GM21526 (cell line): ENCODE data around the gene CASP2.
"Not testable (repeated sequence)": the region's sequence is repeated elsewhere in the genome, so short reads cannot be mapped to it uniquely, and the experiment has no call there.

Source experiments
- ATAC-seq: cut with Tn5 transposase; IDR thresholded peaks from one replicate; pipeline ENCODE4 v1.9.1; 2021; ENCODE audit warnings: moderate library complexity; ENCODE audit not compliant: unreplicated experiment, low FRiP score

Gene CASP2

DNA sequence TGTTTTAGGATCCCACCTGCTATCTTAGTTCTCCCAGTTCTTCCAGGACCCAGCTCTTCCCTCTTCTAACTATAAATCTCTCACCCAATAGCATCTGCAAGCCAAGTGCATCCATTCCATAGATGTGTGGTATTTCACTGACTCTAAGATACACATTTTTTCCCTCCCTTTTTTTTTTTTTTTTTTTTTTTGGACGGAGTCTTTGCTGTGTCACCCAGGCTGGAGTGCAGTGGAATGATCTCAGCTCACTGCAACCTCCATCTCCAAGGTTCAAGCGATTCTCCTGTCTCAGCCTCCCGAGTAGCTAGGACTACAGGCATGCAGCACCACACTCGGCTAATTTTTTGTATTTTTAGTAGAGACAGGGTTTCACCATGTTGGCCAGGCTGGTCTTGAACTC is 1.7 kb downstream of the CASP2 start:
- not testable (repeated sequence) for ATAC-seq

DNA sequence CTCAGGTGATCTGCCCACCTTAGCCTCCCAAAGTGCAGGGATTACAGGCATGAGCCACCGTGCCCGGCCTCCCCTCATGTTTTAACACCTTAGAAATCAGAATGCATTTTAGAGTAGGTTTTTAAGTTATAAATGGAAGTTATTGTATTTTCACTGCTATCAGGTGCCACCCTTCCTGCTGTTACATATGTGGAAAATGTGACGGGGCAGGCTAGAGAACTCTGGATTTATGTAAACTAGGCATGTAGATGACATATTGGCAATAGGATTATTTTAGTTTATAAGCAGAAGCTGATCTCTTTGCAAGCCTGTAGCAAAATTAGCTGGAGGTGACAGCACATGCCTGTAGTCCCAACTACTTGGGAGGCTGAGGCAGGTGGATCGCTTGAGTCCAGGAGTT is 2.1 kb downstream of the CASP2 start:
- ATAC-seq = no peak

DNA sequence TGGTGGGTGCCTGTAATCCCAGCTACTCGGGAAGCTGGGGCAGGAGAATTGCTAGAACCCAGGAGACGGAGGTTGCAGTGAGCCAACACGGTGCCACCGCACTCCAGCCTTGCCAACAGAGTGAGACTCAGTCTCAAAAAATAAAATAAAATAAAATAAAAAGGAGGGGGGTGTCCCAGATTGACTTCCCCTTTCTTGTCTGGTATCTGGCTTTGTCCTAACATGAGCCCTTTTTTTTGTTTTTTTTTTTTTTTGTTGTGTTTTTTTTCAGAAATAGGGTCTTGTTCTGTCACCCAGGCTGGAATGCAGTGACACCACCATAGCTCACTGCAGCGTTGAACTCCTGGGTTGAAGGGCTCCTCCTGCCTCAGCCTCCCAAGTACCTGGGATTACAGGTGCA is 4.7 kb downstream of the CASP2 start:
- no peak for ATAC-seq

DNA sequence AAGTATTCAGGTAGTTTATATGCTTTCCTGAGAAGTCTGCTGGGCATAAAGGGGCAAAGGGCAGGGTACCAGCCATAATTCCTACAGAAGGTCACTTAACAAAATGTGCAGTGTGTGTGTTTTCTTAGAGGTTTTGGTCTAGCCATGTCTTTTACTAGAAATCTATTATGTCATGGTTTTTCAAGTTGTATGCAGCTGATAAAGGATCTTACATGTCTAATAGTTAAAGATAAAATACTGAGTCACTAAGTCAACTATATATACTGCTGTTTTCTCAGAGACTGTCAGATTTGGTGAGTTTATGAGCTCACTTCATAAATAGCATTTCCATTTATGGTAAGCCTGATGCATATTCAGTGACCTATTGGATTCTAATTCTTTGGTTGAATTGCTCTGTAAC is 7.7 kb downstream of the CASP2 start:
- ATAC-seq = no peak

DNA sequence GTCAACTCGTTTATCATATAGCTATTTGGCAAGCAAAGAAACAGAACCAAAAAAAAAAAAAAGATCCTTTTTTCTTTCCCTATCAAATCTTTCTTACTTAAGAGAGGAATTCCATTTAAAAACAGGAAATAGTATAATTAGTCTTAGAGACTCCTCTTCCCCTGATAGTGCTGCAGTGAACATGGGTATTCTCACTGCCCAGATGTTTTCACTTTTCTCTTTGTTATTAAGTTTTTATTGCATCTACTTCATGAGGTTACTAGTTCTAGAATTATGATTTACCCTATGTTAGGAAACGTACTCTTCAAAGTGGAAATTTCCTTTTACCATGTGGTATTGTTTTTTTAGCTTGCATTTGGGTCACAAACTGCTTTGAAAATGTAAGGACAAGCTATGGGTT is 8.5 kb downstream of the CASP2 start:
- ATAC-seq = no peak

DNA sequence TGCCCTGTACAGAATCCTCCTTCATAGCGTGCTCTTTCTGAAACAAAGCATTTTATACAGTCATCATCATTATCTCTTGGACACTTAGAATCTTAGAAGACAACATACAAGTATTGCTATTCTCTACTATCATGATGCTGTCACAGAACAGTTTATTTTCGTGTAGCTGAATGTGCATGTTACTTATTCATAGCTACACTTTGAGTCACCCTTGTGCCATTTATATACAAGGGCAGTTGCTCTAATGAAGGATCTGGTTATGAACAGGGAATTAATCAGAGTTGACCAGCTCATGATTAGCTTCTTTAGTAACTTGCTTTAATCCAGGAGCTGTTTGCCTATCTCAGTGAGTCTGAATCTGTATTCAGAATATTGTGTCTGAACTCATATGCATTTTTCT is 11.2 kb downstream of the CASP2 start:
- no peak for ATAC-seq

DNA sequence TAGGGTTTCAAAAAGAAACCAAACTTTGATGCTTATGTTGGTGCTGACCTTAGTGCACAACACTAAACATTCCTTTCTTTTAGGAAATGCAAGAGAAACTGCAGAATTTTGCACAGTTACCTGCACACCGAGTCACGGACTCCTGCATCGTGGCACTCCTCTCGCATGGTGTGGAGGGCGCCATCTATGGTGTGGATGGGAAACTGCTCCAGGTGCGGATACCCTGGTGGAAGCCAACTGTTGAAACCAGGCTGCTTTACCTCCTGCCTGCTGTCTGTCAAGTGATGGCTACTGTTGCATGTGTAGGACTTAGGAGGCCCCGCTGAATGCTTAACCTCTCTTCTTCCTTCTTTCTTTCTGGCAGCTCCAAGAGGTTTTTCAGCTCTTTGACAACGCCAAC is 11.7 kb downstream of the CASP2 start:
- ATAC-seq = no peak

DNA sequence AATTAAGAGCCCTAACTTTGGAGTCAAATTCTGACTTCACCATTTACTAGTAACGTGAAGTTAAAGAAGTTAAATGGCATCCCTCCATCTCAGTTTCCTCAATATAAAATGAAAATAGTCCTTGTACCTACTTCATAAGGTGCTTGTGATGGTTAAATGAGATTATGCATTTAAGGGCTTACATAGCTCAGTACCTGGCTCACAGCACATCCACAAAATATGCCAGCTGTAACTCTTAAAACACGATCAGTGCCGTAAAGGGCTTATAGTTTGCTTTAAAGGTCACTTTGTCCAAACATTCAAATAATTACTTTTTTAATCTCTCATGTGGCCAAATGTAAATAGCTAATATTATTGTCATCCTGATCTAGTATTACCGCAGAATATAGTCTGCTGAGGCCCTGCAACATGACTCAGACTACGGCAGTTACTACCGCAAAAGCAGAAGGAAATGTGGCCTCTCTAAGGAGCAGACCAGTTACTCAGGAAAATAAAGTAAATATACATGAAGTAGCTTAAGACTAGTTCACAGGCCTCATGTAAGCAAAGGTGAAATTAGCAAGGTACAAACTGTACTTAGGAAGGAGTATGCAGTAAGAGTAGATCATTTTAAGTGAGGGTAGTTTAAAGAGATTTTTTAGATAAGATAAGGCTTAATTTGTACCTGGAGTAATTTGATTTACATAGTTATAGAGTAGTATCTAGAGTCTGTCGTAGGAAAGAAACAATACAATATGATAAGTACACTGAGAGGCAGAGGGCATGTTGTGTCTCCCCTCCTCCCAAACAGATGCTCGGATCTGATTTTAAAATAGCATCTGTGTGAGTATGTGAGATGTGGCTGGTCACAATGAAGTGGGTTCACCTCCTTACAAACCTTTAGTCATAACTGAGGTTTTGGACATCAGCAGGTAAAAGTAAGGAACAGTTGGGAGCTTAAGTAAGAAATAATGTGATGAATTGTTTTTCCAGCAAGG is 13.1 kb downstream of the CASP2 start:
- no peak for ATAC-seq

DNA sequence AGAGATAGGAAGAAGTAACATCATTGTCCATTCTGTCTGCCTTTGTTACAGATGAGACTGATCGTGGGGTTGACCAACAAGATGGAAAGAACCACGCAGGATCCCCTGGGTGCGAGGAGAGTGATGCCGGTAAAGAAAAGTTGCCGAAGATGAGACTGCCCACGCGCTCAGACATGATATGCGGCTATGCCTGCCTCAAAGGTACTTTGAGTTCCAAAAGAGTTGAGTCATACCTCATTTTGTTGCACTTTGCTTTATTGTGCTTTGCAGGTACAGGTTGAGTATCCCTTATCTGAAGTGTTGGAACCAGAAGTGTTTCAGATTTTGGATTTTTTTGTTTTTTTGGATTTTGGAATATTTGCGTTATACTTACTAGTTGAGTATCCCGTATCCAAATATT is 15.6 kb downstream of the CASP2 start:
- no peak for ATAC-seq

DNA sequence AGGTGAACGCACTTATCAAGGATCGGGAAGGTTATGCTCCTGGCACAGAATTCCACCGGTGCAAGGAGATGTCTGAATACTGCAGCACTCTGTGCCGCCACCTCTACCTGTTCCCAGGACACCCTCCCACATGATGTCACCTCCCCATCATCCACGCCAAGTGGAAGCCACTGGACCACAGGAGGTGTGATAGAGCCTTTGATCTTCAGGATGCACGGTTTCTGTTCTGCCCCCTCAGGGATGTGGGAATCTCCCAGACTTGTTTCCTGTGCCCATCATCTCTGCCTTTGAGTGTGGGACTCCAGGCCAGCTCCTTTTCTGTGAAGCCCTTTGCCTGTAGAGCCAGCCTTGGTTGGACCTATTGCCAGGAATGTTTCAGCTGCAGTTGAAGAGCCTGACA is 16.8 kb downstream of the CASP2 start:
- no peak for ATAC-seq

DNA sequence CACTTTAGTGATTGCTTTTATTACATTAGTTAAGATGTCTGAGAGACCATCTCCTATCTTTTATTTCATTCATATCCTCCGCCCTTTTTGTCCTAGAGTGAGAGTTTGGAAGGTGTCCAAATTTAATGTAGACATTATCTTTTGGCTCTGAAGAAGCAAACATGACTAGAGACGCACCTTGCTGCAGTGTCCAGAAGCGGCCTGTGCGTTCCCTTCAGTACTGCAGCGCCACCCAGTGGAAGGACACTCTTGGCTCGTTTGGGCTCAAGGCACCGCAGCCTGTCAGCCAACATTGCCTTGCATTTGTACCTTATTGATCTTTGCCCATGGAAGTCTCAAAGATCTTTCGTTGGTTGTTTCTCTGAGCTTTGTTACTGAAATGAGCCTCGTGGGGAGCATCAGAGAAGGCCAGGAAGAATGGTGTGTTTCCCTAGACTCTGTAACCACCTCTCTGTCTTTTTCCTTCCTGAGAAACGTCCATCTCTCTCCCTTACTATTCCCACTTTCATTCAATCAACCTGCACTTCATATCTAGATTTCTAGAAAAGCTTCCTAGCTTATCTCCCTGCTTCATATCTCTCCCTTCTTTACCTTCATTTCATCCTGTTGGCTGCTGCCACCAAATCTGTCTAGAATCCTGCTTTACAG is 17.4 kb downstream of the CASP2 start:
- ATAC-seq = no peak

DNA sequence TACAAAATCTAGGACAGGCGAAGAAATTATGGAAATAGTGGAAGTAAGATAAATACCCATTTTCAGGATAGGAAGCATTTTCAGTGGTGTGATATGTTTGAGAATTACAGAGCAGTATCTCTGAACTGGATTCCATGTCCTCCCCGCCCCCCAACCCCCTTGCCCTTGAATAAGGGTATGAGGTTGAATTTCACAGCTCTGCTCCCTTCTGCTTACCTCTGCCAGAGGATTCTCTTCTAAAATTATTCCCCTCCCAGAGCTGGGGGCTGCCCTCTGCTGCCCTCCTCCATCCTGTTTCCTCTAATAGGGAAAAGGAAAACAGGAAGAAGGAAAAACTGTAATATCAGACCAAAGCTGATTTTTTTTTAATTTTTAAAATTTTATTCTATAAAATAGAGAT is 20.5 kb downstream of the CASP2 start:
- ATAC-seq = no peak

DNA sequence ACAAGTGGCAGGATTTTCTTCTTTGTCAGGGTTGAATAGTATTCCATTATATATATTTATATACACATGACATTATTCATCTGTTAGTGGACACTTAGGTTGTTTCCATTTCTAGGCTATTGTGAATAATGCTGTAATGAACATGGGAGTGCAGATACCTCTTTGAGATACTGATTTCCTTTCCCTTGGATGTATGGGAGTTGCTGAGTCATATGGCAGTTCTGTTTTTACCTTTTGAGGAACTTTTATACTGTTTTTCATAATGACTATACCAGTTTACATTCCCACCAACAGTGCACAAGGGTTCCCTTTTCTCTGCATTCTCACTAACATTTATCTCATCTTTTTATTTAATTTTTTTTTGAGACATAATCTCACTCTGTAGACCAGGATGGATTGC is 26.0 kb downstream of the CASP2 start:
- no peak for ATAC-seq

DNA sequence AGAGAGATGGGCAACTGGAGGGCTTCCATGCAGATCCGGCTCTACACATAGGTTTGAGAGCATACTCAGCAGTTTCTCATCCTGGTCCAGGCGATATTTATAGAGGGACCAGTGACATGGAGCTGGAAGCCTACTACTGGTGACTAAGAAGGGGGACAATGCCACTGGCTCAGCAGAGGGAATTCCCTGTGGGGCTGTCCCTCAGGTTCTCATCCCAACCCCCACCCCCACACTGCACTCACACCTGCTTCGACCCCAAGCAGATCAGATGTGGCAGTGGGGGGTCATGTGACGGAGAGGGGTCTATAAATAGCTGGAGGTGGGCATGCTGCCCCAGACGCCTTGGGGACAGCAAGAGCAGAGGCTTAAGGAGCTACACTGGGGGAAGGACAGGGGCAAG is 27.6 kb downstream of the CASP2 start, which contains the start of gene CLCN1:
CLCN1 (plus strand) TSS at position 336 of the 400 bp plus-strand sequence. CDS start 102 bp downstream, outside the sequence.
- no peak for ATAC-seq

DNA sequence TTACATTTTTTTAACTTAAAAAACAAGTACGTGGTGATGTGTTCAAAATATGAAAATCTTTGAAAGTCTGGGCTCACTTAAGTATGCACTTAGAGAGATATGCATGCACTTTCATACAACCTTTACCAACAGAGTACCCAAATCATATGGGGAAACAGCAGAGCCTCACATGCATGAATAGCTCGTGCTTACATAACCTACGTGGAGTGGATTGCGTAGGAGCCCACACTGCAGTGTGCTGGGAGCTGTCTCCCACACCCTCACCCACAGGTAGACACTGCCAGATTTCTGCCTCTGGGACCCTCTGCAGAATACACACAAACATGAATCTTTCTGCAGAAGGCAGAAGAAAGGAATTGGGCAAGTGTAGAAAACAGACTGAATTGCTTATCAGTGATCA is 28.3 kb downstream of the CASP2 start:
- no peak for ATAC-seq

DNA sequence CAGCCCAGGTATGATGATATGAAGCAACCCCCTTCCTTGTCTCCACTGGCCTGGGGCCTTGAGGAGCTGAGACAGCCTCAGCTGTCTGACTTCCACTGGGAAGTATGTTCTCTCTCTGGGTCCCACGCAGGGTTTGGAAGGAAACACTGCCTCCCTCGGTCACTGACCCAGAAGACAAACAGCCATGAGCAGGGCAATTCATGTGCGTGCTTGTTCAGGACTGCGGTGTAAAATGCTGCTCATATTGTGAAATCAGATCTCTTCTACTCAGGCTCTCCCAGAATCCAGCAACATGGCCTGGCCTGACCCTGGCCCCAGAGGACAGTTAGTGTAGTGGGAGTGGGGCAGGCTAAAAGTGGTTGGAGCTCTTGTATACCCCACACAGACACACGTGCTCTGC is 30.5 kb downstream of the CASP2 start:
- ATAC-seq = no peak

DNA sequence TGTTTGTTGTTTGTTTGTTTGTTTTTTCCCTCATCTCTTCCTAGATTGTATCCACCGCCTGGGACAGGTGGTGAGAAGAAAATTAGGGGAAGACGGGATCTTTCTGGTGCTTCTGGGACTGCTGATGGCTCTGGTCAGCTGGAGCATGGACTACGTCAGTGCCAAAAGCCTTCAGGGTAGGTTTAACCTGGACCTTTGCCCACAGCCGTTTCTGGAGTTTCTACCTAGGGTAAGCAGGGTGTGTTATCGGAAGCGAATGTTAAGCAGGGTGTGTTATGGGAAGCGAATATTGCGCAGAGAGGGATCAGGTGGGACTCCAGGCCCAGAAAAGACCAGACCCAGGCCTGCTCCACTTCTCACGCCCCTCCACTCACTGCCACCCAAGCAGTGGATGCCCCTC is 32.5 kb downstream of the CASP2 start:
- no peak for ATAC-seq

DNA sequence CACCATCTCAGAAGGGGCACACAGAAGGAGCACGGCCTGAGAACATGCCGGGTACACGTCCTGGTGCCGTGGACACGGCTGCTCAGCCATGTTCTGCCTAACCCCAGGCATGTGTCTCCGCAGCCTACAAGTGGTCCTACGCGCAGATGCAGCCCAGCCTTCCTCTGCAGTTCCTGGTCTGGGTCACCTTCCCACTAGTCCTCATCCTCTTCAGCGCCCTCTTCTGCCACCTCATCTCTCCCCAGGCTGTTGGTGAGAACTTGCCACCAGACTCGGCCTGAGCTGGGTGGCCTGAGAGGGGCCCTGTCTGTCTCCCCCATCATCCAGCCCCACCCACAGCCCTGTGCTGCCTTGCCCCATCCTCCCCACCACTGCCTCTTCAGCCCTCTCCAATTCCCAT is 33.1 kb downstream of the CASP2 start:
- no peak for ATAC-seq

DNA sequence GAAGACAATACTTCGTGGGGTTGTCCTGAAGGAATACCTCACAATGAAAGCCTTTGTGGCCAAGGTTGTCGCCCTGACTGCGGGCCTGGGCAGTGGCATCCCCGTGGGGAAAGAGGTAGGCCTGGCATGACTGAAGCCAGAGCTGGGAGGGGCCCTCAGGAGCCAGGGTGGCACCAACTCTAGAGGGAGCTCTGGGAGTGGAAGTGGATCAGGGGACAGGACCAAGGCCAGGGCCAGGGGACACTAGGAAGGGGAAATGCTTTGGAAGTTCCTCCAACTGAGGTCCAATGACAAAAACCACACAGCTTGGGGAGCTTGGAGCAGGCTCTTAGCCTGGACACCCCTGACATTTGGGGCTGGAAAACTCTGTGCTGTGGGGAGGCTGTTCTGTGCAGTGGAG is 33.6 kb downstream of the CASP2 start:
- no peak for ATAC-seq

DNA sequence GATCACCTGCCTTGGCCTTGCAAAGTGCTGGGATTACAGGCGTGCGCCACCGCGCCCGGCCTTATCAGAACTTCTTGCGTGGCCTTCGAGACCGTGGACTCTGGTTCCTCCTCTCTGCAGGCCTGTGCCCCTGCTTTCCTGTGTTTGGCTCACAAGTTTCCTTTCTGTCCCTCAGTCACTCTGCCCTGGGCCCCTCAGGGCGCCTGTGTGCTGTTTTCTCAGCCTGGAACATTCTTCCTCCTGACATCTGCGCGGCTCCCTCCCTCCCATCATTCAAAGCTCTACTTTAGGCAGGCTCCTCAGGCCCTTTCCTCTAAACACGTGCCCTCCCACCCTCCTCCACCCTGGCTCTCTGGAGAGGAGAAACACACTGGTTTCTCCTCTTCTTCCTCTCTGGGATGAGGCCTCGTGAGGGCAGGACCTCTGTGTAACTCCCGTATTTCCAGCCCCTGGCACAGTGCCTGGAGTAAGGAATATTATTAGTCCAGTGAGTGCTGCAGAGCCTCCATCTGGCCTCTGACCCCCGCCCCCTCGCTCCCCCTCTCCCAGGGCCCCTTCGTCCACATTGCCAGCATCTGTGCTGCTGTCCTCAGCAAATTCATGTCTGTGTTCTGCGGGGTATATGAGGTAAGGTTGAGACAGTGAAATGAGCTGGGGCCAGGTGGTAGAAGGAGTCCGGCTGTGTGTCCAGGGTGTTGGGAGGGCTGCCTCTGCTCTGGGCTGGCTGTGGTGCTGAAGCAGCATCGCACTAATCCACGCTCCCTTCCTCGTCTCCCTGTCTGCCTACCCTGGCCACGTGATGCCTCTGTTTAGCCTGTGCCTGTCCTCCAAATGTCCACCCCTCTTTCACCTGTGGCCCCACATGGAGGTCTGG is 34.8 kb downstream of the CASP2 start:
- no peak for ATAC-seq

DNA sequence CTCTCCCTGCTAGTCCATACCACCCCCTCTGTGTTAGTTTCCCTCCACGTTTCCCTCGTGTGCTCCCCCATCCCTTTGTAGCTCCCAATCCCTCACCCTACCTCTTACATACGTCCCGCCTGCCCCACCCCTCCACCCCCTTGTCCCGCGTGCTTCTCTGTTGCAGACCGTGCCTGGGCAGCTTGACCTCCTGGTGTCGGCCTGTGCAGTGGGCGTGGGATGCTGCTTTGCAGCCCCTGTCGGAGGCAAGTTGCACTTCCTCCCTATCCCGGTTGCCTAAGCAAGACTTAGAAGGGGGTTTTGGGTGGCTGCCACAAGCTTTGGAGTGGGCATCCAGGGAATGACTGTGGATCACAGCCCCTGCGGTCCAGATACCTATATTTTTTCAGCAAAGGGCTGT is 35.5 kb downstream of the CASP2 start:
- no peak for ATAC-seq
